ENCODE results near the gene SYK. TPM values are rescaled to one million over a fixed set of nuclear protein-coding genes. Genes with fewer than 3 reads are reported as not detected.
"Not testable (repeated sequence)": the region's sequence is repeated elsewhere in the genome, so short reads cannot be mapped to it uniquely, and the experiment has no call there.

SYK gene
- total RNA-seq, 1 experiment from 2014 or later, result 0.28 TPM

DNA sequence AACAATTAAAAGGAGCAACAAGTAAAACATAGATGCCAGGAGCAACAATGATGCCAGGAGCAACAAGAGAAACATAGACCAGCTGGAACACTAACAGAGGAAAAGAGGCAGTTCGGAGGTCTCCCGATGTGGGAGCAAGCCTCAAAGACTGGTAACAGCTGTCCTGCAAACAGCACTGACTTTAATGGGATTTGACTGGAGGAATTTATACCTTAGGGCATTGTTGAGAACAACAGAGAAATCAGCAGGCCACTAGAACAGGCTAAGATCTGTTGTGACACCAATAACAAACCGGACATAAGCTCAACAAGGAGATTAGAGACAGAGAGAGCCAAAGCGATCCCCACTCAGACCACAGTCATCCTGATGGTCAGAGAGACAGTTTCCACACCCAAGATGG, 11.8 kb upstream of the SYK start:
- BruUV-seq (replicated peaks), result no TSS peak
- Histone ChIP-seq H3K27ac (ENCODE audit: low read length) (no peak overlapping the region), H3K4me1 (ENCODE audit: control insufficient read depth, insufficient read depth, low read length) (no peaks in the 10 kb centered on the region), H3K9me3 (ENCODE audit: control insufficient read depth, insufficient read depth, low read depth, low read length) (no peaks in the 10 kb centered on the region), H3K27me3 (ENCODE audit: control insufficient read depth, insufficient read depth, low read length) (no peaks in the 10 kb centered on the region), H3K4me3 (ENCODE audit: low read depth in 2 of 2, low read length in 2 of 2) (no peak overlapping the region), H3K36me3 (ENCODE audit: control insufficient read depth, insufficient read depth, low read length) (no peaks in the 10 kb centered on the region)
- ChIA-PET POLR2A (no interaction called here), CTCF (no interaction called here)
- intact Hi-C loops (cut with micrococcal nuclease; ENCODE audit: unreplicated experiment), result no loop called here
- TF ChIP-seq TCF7L2 (IDR thresholded peaks at IDR 0.05; ENCODE audit: low read depth, low read length) (no peak), SIN3A (IDR thresholded peaks at IDR 0.05; ENCODE audit: borderline replicate concordance, insufficient read depth, low read depth, low read length) (no peak), POLR2AphosphoS5 (IDR thresholded peaks at IDR 0.05; ENCODE audit: low read depth, low read length) (no peak)
- TF ChIP-seq, protein P1, sequence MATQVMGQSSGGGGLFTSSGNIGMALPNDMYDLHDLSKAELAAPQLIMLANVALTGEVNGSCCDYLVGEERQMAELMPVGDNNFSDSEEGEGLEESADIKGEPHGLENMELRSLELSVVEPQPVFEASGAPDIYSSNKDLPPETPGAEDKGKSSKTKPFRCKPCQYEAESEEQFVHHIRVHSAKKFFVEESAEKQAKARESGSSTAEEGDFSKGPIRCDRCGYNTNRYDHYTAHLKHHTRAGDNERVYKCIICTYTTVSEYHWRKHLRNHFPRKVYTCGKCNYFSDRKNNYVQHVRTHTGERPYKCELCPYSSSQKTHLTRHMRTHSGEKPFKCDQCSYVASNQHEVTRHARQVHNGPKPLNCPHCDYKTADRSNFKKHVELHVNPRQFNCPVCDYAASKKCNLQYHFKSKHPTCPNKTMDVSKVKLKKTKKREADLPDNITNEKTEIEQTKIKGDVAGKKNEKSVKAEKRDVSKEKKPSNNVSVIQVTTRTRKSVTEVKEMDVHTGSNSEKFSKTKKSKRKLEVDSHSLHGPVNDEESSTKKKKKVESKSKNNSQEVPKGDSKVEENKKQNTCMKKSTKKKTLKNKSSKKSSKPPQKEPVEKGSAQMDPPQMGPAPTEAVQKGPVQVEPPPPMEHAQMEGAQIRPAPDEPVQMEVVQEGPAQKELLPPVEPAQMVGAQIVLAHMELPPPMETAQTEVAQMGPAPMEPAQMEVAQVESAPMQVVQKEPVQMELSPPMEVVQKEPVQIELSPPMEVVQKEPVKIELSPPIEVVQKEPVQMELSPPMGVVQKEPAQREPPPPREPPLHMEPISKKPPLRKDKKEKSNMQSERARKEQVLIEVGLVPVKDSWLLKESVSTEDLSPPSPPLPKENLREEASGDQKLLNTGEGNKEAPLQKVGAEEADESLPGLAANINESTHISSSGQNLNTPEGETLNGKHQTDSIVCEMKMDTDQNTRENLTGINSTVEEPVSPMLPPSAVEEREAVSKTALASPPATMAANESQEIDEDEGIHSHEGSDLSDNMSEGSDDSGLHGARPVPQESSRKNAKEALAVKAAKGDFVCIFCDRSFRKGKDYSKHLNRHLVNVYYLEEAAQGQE (IDR thresholded peaks at IDR 0.05; ENCODE audit: insufficient read depth in 1 of 2, low read depth in 2 of 2, low read length in 1 of 2), result no peak
- TF ChIP-seq, protein P2, sequence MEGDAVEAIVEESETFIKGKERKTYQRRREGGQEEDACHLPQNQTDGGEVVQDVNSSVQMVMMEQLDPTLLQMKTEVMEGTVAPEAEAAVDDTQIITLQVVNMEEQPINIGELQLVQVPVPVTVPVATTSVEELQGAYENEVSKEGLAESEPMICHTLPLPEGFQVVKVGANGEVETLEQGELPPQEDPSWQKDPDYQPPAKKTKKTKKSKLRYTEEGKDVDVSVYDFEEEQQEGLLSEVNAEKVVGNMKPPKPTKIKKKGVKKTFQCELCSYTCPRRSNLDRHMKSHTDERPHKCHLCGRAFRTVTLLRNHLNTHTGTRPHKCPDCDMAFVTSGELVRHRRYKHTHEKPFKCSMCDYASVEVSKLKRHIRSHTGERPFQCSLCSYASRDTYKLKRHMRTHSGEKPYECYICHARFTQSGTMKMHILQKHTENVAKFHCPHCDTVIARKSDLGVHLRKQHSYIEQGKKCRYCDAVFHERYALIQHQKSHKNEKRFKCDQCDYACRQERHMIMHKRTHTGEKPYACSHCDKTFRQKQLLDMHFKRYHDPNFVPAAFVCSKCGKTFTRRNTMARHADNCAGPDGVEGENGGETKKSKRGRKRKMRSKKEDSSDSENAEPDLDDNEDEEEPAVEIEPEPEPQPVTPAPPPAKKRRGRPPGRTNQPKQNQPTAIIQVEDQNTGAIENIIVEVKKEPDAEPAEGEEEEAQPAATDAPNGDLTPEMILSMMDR (IDR thresholded peaks at IDR 0.05), result no peak
- DNase-seq (ENCODE audit: low read depth, low spot score) (no peak), ATAC-seq (no peak)
- in situ Hi-C loops (cut with HindIII; ENCODE audit: low pct_unique_long_range_greater_than_20kb, low sequenced_read_pairs), result no loop called here

DNA sequence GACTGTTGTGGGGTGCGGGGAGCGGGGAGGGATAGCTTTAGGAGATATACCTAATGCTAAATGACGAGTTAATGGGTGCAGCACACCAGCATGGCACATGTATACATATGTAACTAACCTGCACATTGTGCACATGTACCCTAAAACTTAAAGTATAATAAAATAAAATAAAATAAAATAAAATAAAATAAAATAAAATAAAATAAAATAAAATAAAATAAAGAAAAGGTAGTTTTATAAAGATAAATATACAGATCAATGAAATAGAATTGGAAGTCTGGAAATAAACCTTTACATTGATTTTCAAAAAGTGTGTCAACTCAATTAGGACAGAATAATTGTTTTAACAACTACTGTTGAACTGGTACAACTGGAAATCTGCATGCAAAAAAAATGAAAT, 8.6 kb upstream of the SYK start:
- in situ Hi-C loops (cut with HindIII; ENCODE audit: low pct_unique_long_range_greater_than_20kb, low sequenced_read_pairs); CTCF ChIA-PET; H3K27me3 ChIP-seq (ENCODE audit: control insufficient read depth, insufficient read depth, low read length); DNase-seq (ENCODE audit: low read depth, low spot score); POLR2A ChIA-PET; H3K36me3 ChIP-seq (ENCODE audit: control insufficient read depth, insufficient read depth, low read length); H3K9me3 ChIP-seq (ENCODE audit: control insufficient read depth, insufficient read depth, low read depth, low read length); H3K4me1 ChIP-seq (ENCODE audit: control insufficient read depth, insufficient read depth, low read length); H3K27ac ChIP-seq (ENCODE audit: low read length); BruUV-seq (replicated peaks); intact Hi-C loops (cut with micrococcal nuclease; ENCODE audit: unreplicated experiment); H3K4me3 ChIP-seq (ENCODE audit: low read depth in 2 of 2, low read length in 2 of 2); ATAC-seq: not testable (repeated sequence)

DNA sequence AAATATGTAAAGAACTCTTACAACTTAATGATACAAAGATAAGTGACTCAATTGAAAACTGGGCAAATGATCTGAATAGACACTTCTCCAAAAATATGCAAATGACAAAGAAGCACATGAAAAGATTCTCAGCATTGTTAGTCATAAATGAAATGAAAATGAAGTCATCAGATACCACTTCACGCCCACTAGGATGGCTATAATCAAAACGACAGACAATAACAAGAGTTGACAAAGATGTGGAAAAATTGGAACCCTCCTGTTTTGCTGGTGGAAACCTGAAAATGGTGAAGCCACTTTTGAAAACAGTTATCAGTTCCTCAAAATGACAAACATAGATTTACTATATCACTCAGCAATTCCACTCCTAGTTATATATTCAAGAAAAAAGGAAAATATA, 7.9 kb upstream of the SYK start:
- no peak for ATAC-seq

More for the DNA sequence above, 7.9 kb upstream of the SYK start:
- H3K27me3 ChIP-seq (ENCODE audit: control insufficient read depth, insufficient read depth, low read length), result no peaks in the 10 kb centered on the region
- no peaks in the 10 kb centered on the region for H3K4me1 ChIP-seq (ENCODE audit: control insufficient read depth, insufficient read depth, low read length)
- DNase-seq (ENCODE audit: low read depth, low spot score), result no peak
- ChIA-PET POLR2A (no interaction called here), CTCF (no interaction called here)
- H3K4me3 ChIP-seq (ENCODE audit: low read depth in 2 of 2, low read length in 2 of 2), result no peak overlapping the region
- TF ChIP-seq, protein P2 (IDR thresholded peaks at IDR 0.05), result no peak
- no peak for TF ChIP-seq POLR2AphosphoS5 (IDR thresholded peaks at IDR 0.05; ENCODE audit: low read depth, low read length)
- H3K27ac ChIP-seq (ENCODE audit: low read length), result no peak overlapping the region
- in situ Hi-C loops (cut with HindIII; ENCODE audit: low pct_unique_long_range_greater_than_20kb, low sequenced_read_pairs), result no loop called here
- H3K9me3 ChIP-seq (ENCODE audit: control insufficient read depth, insufficient read depth, low read depth, low read length), result no peaks in the 10 kb centered on the region
- intact Hi-C loops (cut with micrococcal nuclease; ENCODE audit: unreplicated experiment), result no loop called here
- BruUV-seq (replicated peaks), result no TSS peak
- H3K36me3 ChIP-seq (ENCODE audit: control insufficient read depth, insufficient read depth, low read length), result no peaks in the 10 kb centered on the region
